GM12891 (cell line): ENCODE measurements around the gene TMEM9B.

Experiments used
- PAX5 ChIP-seq: IDR thresholded peaks from 2 replicates; pipeline ENCODE4 v1.6.1; 2011; ENCODE audit warnings: low read length, moderate library complexity, mild to moderate bottlenecking; ENCODE audit not compliant: insufficient read depth, severe bottlenecking
- POLR2A ChIP-seq: IDR thresholded peaks from 2 replicates; pipeline ENCODE4 v1.6.1; 2011; ENCODE audit warnings: low read depth, low read length, control low read depth
- POLR2AphosphoS5 ChIP-seq: IDR thresholded peaks from 2 replicates; pipeline ENCODE4 v1.6.1; 2011; ENCODE audit warnings: low read depth, low read length, control low read depth
- TAF1 ChIP-seq: IDR thresholded peaks from 2 replicates; pipeline ENCODE4 v1.6.1; 2011; ENCODE audit warnings: low read depth, low read length, control low read depth

GRCh38 chr11:8907116-8907515 is 57.1 kb downstream of the TMEM9B start:
- TF ChIP-seq POLR2A: no peak
- no peak for TF ChIP-seq TAF1
- no peak for TF ChIP-seq POLR2AphosphoS5
- TF ChIP-seq PAX5: no peak
